GM19452 (cell line): ENCODE measurements around the gene TOP3B.

Experiments used
- ATAC-seq: cut with Tn5 transposase; IDR thresholded peaks from one replicate; pipeline ENCODE4 v1.9.1; 2021; ENCODE audit not compliant: unreplicated experiment

TOP3B gene

GRCh38 chr22:21907638-21908522 is 74.7 kb downstream of the TOP3B start:
- ATAC-seq = no peak
